Breast epithelium (tissue), 3 donors: ENCODE results near the gene SRRM1.

Experiments
- CTCF ChIP-seq, 3 donors: fragments of 450-650 bp; IDR thresholded peaks; one replicate each; pipeline ENCODE4 v1.5.1; 2016 to 2017; ENCODE audit warnings: antibody characterized with exemption in 3 of 3, mild to moderate bottlenecking in 3 of 3, moderate library complexity in 3 of 3
- POLR2A ChIP-seq: fragments of 450-650 bp; IDR thresholded peaks from one replicate; pipeline ENCODE4 v1.6.1; 2016; ENCODE audit warnings: antibody characterized with exemption, mild to moderate bottlenecking, moderate library complexity

- TF ChIP-seq POLR2A = no peak
- TF ChIP-seq CTCF (IDR thresholded peaks at IDR 0.05) = no peak
Observed at GRCh38 chr1:24599265-24599664, 43.8 kb upstream of the SRRM1 start.
